ENCODE data around the gene LKAAEAR1.

DNA sequence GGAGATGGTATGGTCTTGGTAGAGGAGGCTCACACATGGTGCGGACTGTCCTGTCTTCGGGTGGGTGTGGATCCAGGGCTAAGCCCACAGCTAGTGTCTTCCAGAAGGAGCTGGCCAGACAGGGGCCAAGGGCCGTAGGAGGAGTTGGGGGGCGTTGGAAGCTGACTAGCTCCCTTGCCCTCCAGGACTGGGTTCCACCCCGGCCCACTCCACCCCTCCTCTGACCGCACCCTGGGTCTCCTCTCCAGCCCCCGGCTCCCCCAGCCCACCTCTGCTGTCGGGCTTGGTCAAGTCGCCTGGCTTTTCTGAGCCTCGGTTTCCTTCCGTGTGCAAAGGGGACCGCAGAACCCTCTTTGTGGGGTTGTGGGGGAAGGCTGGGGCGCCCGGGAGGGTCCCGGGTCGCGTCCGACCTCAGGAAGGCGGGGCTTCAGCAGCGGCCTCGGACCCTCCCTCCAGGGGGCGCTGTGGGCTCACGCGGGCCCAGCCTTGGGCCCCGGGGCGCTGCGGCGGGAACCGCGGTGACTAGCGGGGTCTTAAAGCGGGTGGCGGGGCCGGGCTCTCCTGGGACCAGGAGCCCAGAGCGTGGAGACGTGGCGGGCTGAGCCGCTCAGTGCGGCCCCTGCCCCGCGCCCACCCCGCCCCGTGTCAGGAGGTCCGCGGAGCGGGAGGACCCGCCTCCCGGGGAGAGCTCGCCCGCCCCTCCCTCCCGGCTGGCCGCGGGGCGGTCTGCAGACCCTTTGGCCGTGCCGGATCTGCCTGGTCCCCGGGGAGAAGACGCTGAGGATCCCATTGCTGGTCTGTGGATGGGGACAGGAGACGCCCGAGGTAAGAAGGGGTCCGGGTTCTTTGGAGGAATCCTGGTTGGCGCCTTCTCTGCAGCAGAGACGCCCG, 17.8 kb upstream of the LKAAEAR1 start:
- TF ChIP-seq POLR2A (IDR thresholded peaks at IDR 0.05; ENCODE audit: low read depth, low read length) (no peak), POLR2AphosphoS5 (IDR thresholded peaks at IDR 0.05; ENCODE audit: low read depth, low read length) (no peak), POU2F2 (IDR thresholded peaks at IDR 0.05; ENCODE audit: low read depth, low read length) (no peak), TAF1 (IDR thresholded peaks at IDR 0.05; ENCODE audit: low read depth, low read length) (no peak)
